MM.1S (cell line): ENCODE data around the gene MYBPC3.

Experiments used
- DNase-seq: peaks from one replicate; pipeline ENCODE4 v3.0.0-alpha.2; 2015
- H2AFZ ChIP-seq: fragments of 300-600 bp; sonication (generic); 2 replicates; pipeline ENCODE4 v1.6.0; 2016; ENCODE audit warnings: antibody characterized with exemption, low read length
- H3F3A ChIP-seq: fragments of 300-600 bp; sonication (generic); 2 replicates; pipeline ENCODE4 v1.6.1; 2016; ENCODE audit warnings: mild to moderate bottlenecking, antibody characterized with exemption, low read length, moderate library complexity, mixed read lengths; ENCODE audit not compliant: insufficient read depth
- H3K27ac ChIP-seq: fragments of 300-600 bp; sonication (generic); 2 replicates; pipeline ENCODE4 v1.5.1; 2016; ENCODE audit warnings: mild to moderate bottlenecking, low read length
- H3K27me3 ChIP-seq: fragments of 300-600 bp; sonication (generic); replicated peaks from 2 replicates; pipeline ENCODE4 v1.6.0; 2016; ENCODE audit warnings: low read length; ENCODE audit not compliant: insufficient read depth
- H3K36me3 ChIP-seq: fragments of 300-600 bp; sonication (generic); replicated peaks from 2 replicates; pipeline ENCODE4 v1.6.1; 2016; ENCODE audit warnings: mild to moderate bottlenecking, low read length, mixed read lengths; ENCODE audit not compliant: insufficient read depth
- H3K4me1 ChIP-seq: fragments of 300-600 bp; sonication (generic); 2 replicates; pipeline ENCODE4 v1.6.1; 2016; ENCODE audit warnings: low read length, mixed read lengths
- H3K4me2 ChIP-seq: fragments of 300-600 bp; sonication (generic); 2 replicates; pipeline ENCODE4 v1.6.0; 2016; ENCODE audit warnings: low read depth, low read length
- H3K4me3 ChIP-seq: fragments of 300-600 bp; sonication (generic); 2 replicates; pipeline ENCODE4 v1.5.1; 2016; ENCODE audit warnings: low read length, mixed read lengths
- H3K79me2 ChIP-seq: fragments of 300-600 bp; sonication (generic); 2 replicates; pipeline ENCODE4 v1.6.1; 2016; ENCODE audit warnings: mixed run types, low read length, mixed read lengths
- H3K9ac ChIP-seq: fragments of 300-600 bp; sonication (generic); 2 replicates; pipeline ENCODE4 v1.6.1; 2016; ENCODE audit warnings: low read length, mixed read lengths
- H3K9me2 ChIP-seq: fragments of 300-600 bp; sonication (generic); replicated peaks from 2 replicates; pipeline ENCODE4 v1.6.1; 2016; ENCODE audit warnings: mild to moderate bottlenecking, low read length, mixed read lengths; ENCODE audit not compliant: insufficient read depth
- H3K9me3 ChIP-seq: fragments of 300-600 bp; sonication (generic); replicated peaks from 2 replicates; pipeline ENCODE4 v1.6.1; 2016; ENCODE audit warnings: mild to moderate bottlenecking, low read length, mixed read lengths; ENCODE audit not compliant: insufficient read depth
- H4K20me1 ChIP-seq: fragments of 300-600 bp; sonication (generic); 2 replicates; pipeline ENCODE4 v1.6.1; 2016; ENCODE audit warnings: mild to moderate bottlenecking, low read length, moderate library complexity, mixed read lengths; ENCODE audit not compliant: insufficient read depth
- EZH2 ChIP-seq: fragments of 300-600 bp; sonication (generic); optimal IDR thresholded peaks from 2 replicates; pipeline ENCODE3; 2017; ENCODE audit warnings: low read depth, mild to moderate bottlenecking, antibody characterized with exemption, low read length, mixed read lengths
- EZH2phosphoT487 ChIP-seq: fragments of 300-600 bp; sonication (generic); IDR thresholded peaks from 2 replicates; pipeline ENCODE4 v1.6.1; 2018; ENCODE audit warnings: antibody characterized with exemption, low read length
- TF ChIP-seq, protein P1 (sequence below): fragments of 300-600 bp; sonication (generic); IDR thresholded peaks from 2 replicates; pipeline ENCODE4 v1.5.1; 2016; ENCODE audit warnings: antibody characterized with exemption, low read length, mixed read lengths

MYBPC3 gene

DNA sequence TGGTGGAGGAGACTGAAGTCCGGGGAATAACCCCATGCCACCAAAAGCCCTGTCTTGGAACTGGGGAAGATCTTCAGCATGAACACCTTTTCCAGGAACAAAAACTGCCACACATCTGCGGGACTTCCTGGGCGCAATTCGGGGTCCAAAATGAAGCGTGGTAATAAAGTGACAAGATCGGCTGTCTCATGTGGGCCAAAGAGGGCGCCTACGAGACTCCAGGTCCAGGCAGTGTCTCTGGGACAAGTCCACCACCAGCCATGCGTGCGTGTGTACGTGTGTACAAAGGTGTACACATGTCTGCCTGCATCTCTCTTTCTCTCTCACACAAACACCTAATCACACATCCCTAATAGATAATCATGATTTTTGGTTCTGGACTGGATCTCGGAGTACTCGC is 8.9 kb upstream of the MYBPC3 start:
- DNase-seq, result no peak
- Histone ChIP-seq H3K27ac (no peak overlapping the region), H3K4me3 (no peak overlapping the region), H3F3A (no peaks in the 10 kb centered on the region), H3K9me2 (no peaks in the 10 kb centered on the region), H3K36me3 (no peaks in the 10 kb centered on the region), H3K9me3 (no peaks in the 10 kb centered on the region), H3K4me1 (no peaks in the 10 kb centered on the region), H3K9ac (no peak overlapping the region), H3K27me3 (no peaks in the 10 kb centered on the region), H2AFZ (no peak overlapping the region), H3K79me2 (no peaks in the 10 kb centered on the region), H3K4me2 (no peak overlapping the region), H4K20me1 (no peaks in the 10 kb centered on the region)
- no peak for TF ChIP-seq EZH2phosphoT487
- no peak for TF ChIP-seq EZH2
- TF ChIP-seq, protein P1, sequence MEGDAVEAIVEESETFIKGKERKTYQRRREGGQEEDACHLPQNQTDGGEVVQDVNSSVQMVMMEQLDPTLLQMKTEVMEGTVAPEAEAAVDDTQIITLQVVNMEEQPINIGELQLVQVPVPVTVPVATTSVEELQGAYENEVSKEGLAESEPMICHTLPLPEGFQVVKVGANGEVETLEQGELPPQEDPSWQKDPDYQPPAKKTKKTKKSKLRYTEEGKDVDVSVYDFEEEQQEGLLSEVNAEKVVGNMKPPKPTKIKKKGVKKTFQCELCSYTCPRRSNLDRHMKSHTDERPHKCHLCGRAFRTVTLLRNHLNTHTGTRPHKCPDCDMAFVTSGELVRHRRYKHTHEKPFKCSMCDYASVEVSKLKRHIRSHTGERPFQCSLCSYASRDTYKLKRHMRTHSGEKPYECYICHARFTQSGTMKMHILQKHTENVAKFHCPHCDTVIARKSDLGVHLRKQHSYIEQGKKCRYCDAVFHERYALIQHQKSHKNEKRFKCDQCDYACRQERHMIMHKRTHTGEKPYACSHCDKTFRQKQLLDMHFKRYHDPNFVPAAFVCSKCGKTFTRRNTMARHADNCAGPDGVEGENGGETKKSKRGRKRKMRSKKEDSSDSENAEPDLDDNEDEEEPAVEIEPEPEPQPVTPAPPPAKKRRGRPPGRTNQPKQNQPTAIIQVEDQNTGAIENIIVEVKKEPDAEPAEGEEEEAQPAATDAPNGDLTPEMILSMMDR, result no peak

DNA sequence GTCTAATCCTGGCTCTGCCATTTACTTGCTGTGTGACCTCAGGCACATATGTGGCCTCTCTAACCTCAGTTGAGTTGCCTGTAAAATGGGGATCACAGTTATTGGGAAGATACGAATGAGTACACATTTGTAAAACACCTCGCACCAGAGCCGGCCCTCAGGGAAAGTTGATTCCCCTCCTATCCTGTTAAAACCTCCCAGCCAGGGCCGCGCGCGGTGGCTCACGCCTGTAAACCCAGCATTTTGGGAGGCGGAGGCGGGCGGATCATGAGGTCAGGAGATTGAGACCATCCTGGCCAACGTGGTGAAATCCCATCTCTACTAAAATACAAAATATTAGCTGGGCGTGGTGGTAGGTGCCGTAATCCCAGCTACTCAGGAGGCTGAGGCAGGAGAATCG is 7.8 kb upstream of the MYBPC3 start:
- Histone ChIP-seq H3K36me3 (no peaks in the 10 kb centered on the region), H2AFZ (no peak overlapping the region), H3K9me2 (no peaks in the 10 kb centered on the region), H3K4me1 (no peaks in the 10 kb centered on the region), H3K4me3 (no peak overlapping the region), H3K9ac (no peak overlapping the region), H3K79me2 (no peaks in the 10 kb centered on the region), H3K4me2 (no peak overlapping the region), H3K27me3 (no peaks in the 10 kb centered on the region), H3F3A (no peaks in the 10 kb centered on the region), H4K20me1 (no peaks in the 10 kb centered on the region), H3K9me3 (no peaks in the 10 kb centered on the region), H3K27ac (no peak overlapping the region)
- no peak for TF ChIP-seq EZH2
- no peak for DNase-seq

DNA sequence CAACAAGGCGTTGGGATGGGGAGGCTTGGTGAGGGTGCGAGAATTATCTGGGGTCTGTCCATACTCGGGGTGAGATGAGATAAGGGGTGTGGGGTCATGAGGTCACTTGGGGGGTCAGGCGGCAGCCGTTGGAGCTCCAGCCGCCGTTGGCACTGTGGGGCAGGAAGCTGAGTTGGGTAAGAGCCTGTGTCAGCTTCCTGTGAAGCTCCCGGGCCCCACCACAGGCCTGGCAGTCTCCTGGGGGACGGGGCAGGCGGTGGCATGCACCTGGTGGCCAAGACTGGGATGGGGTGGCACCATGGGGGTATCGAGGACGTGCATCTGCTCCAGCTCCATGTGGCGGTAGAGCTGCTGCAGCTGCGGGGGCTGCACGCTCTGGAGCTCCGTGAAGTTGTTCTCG is 7.1 kb upstream of the MYBPC3 start:
- Histone ChIP-seq H4K20me1 (no peaks in the 10 kb centered on the region), H3K4me2 (no peak overlapping the region), H3F3A (no peaks in the 10 kb centered on the region), H3K27ac (no peak overlapping the region), H3K79me2 (no peaks in the 10 kb centered on the region), H3K9me3 (no peaks in the 10 kb centered on the region), H3K4me1 (no peaks in the 10 kb centered on the region), H3K9ac (no peak overlapping the region), H2AFZ (no peak overlapping the region), H3K9me2 (no peaks in the 10 kb centered on the region), H3K27me3 (no peaks in the 10 kb centered on the region), H3K36me3 (no peaks in the 10 kb centered on the region), H3K4me3 (no peak overlapping the region)
- DNase-seq, result no peak
- no peak for TF ChIP-seq EZH2

DNA sequence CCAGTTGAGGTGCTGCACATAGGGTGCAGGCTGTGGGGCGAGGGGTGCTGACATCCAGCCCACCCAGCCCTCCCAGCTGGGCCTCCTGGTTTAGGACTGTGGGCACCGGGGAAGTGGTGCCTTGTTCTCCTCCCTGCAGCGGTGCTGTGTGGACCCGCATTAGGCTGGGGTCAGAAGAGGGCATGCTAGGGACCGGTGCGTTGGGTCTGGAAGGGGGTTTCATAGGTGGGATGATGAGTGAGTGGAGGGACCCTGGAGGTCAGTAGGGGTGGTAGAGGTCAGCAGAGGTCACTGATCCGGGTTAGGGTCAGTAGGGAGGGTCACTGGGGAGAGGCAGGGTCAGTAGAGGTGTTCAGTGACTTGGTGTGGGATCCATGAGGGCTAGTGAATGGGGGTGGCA is 6.7 kb upstream of the MYBPC3 start:
- Histone ChIP-seq H3K27me3 (no peaks in the 10 kb centered on the region), H4K20me1 (no peaks in the 10 kb centered on the region), H3K36me3 (no peaks in the 10 kb centered on the region), H3K9me2 (no peaks in the 10 kb centered on the region), H3K4me1 (no peaks in the 10 kb centered on the region), H3K79me2 (no peaks in the 10 kb centered on the region), H2AFZ (no peak overlapping the region), H3K4me3 (no peak overlapping the region), H3K4me2 (no peak overlapping the region), H3K9me3 (no peaks in the 10 kb centered on the region), H3K27ac (no peak overlapping the region), H3F3A (no peaks in the 10 kb centered on the region), H3K9ac (no peak overlapping the region)
- TF ChIP-seq EZH2phosphoT487, result no peak
- TF ChIP-seq, protein P1, result no peak
- no peak for TF ChIP-seq EZH2
- DNase-seq, result no peak
